HG03175 (cell line): ENCODE results near the gene CDH13.
A peak's percentile ranks its signal among the peaks of the same experiment; 100 is the strongest.

Source experiments
- ATAC-seq: cut with Tn5 transposase; IDR thresholded peaks from one replicate; pipeline ENCODE4 v1.9.1; 2021; ENCODE audit warnings: mild to moderate bottlenecking, moderate library complexity; ENCODE audit not compliant: unreplicated experiment

The CDH13 gene

GRCh38 chr16:82625066-82625968 is 1.5 kb upstream of the CDH13 start:
- ATAC-seq = no peak

- ATAC-seq = no peak
These were observed 1.3 kb downstream of the CDH13 start for GRCh38 chr16:82628088-82628423.

DNA sequence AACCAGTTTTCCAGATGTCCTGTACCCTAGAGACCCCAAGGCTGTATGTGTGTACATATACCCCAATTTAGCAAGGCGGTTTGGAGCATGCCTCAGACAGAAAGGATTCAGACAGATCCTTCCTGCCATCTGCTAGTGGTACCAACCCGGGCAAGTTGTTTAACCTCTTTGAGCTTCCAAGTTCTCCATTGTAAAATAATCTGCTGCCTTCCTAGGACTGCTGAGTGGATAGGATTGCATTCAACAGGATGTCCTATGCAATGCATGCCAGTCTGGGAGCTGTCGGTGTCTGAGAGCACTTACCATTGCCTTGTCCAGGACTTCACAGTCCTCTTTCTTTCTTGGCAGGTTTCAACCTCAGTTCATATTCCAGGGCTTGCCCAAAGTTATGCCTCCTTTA is 1.9 kb downstream of the CDH13 start:
- no peak for ATAC-seq

DNA sequence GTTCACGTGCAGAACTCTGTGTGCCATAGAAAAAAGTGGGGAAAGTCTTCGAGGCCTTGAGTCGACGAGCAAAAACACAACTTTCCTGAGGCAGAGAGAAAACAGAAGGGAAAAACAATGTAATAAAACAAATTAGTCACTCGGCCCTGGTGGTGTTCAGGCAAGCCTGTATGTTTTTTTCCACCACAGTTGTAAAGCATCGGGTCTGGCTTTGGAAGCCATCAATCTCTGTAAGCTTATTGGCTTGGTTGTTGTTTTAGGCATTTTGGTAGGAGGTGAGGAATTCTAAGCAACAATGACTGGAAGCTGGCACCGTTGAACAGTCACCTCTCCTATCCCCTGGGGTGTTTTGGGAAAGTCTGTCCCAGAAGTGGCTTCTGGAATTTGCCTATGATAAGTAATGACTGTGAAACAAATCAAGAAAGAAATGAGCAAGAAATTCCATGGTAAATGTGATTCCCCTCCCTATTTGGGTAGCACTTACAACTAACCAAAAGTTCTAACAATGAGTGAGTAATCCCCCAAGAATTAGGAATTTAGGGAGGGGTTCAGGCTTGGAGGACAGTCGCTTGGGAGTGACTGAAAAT is 2.8 kb downstream of the CDH13 start:
- ATAC-seq = no peak

DNA sequence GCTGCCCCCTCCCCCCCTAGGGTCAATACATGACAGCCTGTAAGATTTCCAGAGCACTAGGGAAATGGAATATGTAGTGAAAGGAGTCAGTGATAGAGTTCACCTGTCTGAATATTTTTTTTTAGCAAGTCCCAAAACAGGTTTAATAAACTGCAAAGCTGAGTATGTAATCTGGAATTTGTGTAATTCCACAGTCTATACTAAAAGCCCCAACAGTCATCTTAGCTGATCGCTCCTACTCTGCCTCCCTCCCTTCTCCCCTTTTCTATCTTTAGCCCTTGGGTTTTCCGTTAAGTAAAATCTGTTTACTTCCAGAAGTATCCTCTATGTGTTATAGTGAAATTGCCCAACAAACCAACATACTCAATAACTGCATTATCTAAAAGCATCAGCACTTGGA is 3.5 kb downstream of the CDH13 start:
- ATAC-seq = no peak

DNA sequence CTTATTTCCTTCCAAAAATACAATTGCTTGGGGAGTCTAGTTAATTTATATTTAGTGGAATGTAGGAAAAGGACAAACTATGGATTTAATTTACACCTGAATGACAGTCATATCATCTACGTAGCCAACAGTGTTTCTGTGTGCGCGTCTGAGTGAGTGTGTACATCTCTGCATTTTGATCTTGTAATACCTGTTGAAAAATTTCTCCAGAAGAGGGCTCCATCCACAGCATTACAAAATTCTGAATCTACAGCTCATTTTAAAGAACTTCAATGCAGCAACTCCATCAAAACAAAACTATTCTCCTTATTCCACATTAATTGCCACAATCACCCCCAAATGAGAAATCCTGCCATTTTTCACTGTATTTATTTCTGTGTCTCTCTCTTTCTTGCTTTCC is 3.9 kb downstream of the CDH13 start:
- no peak for ATAC-seq

GRCh38 chr16:82631701-82632685 is 5.2 kb downstream of the CDH13 start:
- no peak for ATAC-seq

DNA sequence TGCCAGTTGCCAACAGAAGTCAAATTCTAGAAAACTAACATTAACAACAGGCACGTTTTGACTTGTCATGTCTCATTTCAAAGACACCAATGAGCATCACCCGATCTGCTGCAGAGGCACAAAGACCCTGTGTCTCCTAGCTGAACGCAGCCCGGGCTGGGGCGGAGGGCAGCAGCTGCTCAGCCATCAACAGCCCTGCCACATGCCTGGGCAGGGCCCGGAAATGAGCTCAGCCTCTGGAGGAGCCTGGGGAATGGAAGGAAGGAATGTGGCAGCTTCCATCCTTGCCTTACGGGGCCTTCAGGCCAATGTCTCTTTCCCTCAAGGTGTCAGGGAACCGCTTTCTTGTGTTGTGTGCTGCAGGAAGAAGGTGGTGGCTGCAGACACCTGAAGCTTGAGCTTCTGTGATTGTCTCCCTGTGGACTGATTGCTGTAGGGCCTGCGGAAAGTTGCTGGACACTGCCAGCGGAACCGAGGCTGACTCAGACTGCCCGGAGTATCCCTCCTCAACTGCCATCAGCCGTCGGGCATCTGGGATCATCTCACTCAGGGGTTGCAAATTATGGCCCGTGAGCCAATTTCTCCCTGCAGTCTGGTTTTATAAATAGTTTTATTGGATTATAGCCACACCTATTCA is 7.3 kb downstream of the CDH13 start:
- ATAC-seq = no peak

DNA sequence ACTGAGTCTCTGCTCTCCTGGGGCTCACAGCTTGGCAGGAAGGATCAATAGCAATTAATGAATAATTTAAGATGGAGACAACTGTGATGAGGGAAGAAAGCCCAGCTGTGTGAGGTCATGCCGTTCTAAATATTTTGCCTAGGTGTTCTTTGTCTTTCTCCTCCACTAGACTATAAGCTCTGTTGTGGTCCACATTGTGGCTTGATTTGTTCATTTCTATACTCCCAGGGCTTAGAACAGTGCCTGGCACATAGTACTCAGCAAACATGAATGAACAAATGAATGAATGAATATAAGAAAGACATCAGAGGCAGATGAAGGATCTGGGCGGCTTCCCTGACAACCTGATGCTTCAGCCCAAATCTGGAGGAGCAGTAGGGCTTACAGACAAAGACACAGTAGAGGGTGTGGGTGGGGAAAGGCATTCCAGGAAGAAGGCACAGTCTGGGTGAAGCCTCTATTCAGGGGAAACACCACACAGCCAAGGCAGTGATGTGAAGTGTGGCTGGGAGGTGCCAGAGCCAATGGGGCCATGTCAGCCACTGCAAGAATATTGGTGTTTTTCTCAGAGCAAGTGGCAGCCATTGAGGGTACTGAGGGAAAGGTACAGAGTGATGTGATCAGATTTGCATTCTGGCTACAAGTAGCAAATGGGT is 8.3 kb downstream of the CDH13 start:
- ATAC-seq = no peak

GRCh38 chr16:82636485-82636884 is 9.7 kb downstream of the CDH13 start:
- ATAC-seq = no peak

DNA sequence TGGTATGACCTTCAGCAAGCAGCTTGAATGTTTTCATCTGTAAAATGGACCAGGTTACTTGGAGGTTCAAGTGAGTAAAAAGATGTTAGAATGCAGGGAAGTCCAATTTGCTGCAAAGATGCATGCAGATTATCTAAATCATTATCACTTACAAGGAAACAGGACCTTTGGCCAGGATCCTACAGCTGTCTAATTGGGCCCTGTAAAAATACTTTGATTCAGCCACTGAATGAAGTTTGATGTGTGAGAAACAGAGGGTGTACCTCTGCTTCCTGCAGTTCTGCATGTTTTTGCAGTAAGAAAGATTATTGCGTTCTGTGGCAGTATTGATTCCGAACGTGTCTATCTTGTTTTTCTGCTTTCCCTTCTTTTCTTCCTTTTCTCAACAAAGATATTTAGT is 10.2 kb downstream of the CDH13 start:
- ATAC-seq = no peak

DNA sequence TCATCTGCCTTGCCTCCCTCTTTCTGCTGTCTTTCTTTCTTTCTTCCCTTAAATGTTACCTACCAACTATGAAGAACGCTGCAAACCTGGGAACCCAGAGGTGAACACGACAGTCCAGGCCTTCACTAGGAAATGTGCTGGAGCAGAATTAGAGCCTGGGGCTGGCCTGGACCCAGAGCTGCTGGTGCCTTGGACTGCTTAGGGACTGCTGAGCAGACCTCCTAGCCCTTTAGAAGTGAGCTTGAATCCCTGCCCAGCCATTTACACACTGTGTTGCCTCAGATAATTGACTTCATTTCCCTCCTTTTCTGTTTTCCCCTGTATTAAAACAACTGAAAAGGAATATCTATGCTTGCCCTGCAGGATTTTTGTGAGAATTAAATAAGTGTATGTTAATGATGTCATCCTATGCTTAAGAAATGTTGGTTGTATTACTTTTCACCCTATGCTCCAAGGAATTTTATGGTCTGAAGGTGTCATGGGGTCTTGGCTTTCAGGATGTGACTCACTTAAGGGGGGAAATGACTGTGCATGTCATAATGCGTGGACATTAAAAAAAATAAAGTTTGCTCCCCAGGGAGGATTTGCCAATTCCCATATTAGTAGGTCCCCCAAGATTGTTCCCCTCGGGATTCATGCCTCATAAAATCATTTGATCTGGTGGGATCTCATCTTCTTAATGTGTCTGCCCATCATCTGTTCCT is 11.5 kb downstream of the CDH13 start:
- no peak for ATAC-seq

GRCh38 chr16:82639263-82639662 is 12.5 kb downstream of the CDH13 start:
- no peak for ATAC-seq

DNA sequence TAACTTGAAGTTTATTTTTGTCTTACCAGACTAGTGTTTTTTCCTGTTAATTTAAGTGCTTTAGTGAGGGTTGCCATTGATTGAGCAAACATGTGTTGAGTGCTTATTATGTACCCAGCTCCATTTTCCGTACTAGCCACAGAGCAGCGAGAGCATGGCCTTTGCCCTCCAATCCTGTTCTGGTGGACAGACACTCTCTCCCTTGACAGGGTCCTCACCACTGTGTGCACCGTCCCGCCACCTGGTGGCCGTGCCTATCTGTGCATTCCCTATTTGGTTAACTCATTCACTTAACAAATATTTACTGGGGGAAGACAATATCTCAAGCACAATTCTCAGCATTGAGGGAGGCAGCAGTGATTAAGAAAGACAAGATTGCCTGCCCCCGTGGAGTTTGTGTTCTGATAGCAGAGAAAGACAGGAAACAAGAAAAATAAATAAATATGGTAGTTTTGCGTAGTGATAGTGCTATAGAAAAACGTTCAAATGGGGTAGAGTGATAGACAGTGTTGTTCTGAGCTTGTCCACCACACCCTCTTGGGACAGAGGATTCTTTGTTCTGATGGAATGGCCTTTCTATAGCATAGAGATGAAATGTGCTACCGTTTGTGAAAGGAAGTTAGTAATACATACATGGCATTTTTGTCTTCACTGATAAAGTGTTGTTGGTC is 13.0 kb downstream of the CDH13 start:
- peak; percentile 67 for ATAC-seq

- ATAC-seq = peak; percentile 48
These were observed 14.7 kb downstream of the CDH13 start for GRCh38 chr16:82641336-82641984.

GRCh38 chr16:82643136-82643535 is 16.4 kb downstream of the CDH13 start:
- ATAC-seq = no peak

- ATAC-seq = no peak
These were observed 17.3 kb downstream of the CDH13 start for GRCh38 chr16:82643936-82644630.

DNA sequence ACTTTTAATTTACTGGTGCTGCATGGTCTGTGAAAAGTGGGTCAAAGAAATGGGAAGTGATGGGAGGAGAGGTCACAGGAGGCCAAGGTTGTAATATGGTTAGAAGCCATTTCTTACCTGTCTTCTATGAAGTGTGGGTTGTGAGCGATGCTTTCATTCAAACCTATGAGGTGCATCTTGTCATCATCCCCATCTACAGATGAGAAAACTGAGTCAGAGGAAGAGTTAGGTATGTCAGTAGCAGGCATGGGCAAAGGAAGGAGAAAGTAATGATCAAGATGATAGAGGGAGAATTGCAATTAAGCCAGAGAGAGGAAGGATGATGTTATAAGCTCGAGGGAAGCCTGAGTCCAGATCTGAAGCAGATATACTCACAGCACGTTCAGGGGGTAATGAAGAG is 19.7 kb downstream of the CDH13 start:
- no peak for ATAC-seq
